Sigmoid colon (tissue), 4 donors: Measurements from ENCODE around the gene LRRFIP2.

Experiments used
- CTCF ChIP-seq, 4 experiments: fragments of 450-650 bp in 3 of 4; fragments of 200-600 bp in 1 of 4; IDR thresholded peaks; one replicate each; pipeline ENCODE4 v1.5.1; 2016 to 2019; ENCODE audit warnings: antibody characterized with exemption in 4 of 4, mild to moderate bottlenecking in 3 of 4, moderate library complexity in 2 of 4
- EP300 ChIP-seq, 4 donors: sonication (generic); formaldehyde crosslinking; IDR thresholded peaks; one replicate each; pipeline ENCODE4 v1.6.1; 2017; ENCODE audit warnings: antibody characterized with exemption in 4 of 4
- POLR2A ChIP-seq, 2 donors: fragments of 450-650 bp; IDR thresholded peaks; one replicate each; pipeline ENCODE4 v1.6.1; 2016; ENCODE audit warnings: antibody characterized with exemption in 2 of 2, mild to moderate bottlenecking in 2 of 2, moderate library complexity in 2 of 2
- POLR2AphosphoS5 ChIP-seq, 4 donors: sonication (generic); formaldehyde crosslinking; IDR thresholded peaks; one replicate each; pipeline ENCODE4 v1.6.1; 2017; ENCODE audit warnings: antibody characterized with exemption in 4 of 4

DNA sequence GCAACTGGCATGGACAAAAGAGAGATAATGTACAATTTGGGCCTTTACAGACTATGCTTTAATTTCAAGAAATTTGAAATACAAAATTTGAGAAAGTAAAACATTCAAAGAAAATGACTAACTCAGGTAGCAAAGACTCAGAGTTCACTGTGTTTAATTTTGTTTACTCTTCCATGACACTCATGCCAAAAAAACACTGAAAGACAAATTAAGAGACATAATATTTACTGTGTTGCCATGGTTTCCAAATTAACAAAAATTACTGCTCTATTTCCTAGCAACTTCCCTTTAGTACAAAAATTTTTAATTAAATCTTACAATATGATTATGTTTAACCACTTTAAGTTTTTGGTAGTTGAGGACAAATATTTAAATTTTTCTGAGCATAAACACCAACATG is 29.6 kb downstream of the LRRFIP2 start:
- TF ChIP-seq CTCF (IDR thresholded peaks at IDR 0.05): no peak
- no peak for TF ChIP-seq EP300 (IDR thresholded peaks at IDR 0.05)
- TF ChIP-seq POLR2A (IDR thresholded peaks at IDR 0.05): no peak
- TF ChIP-seq POLR2AphosphoS5 (IDR thresholded peaks at IDR 0.05): no peak
